Measurements from ENCODE around the gene CCSER2. TPM values are rescaled to one million over a fixed set of nuclear protein-coding genes. Genes with fewer than 3 reads are reported as not detected.

The CCSER2 gene
- total RNA-seq, 4 donors from 2014 or later, result 41.2 to 61.9 (median 47.7) TPM

GRCh38 chr10:84423719-84424118, 95.3 kb downstream of the CCSER2 start:
- TF ChIP-seq CTCF (IDR thresholded peaks at IDR 0.05), result no peak
- no peak for DNase-seq (ENCODE audit: low spot score)
- no peak for ATAC-seq (ENCODE audit: low FRiP score)

- peak; percentile 90 for ATAC-seq (ENCODE audit: low FRiP score)
- TF ChIP-seq CTCF (IDR thresholded peaks at IDR 0.05), result no peak
Observed at GRCh38 chr10:84424731-84425167, 96.4 kb downstream of the CCSER2 start.

GRCh38 chr10:84427903-84428650, 99.7 kb downstream of the CCSER2 start:
- DNase-seq (ENCODE audit: low spot score) (no peak), ATAC-seq (ENCODE audit: low FRiP score) (no peak)
- no peak for TF ChIP-seq CTCF (IDR thresholded peaks at IDR 0.05)

More at GRCh38 chr10:84424731-84425167, 96.4 kb downstream of the CCSER2 start:
- no peak for DNase-seq (ENCODE audit: low spot score)

GRCh38 chr10:84428711-84429110, 100.3 kb downstream of the CCSER2 start:
- no peak for ATAC-seq (ENCODE audit: low FRiP score)
- TF ChIP-seq CTCF (IDR thresholded peaks at IDR 0.05), result no peak
- no peak for DNase-seq (ENCODE audit: low spot score)

GRCh38 chr10:84429926-84430520, 101.6 kb downstream of the CCSER2 start:
- ATAC-seq (ENCODE audit: low FRiP score) (no peak), DNase-seq (ENCODE audit: low spot score) (peak; percentile 35)
- TF ChIP-seq CTCF (IDR thresholded peaks at IDR 0.05), result no peak

- DNase-seq (ENCODE audit: low spot score) (no peak), ATAC-seq (ENCODE audit: low FRiP score) (no peak)
- no peak for TF ChIP-seq CTCF (IDR thresholded peaks at IDR 0.05)
Observed at GRCh38 chr10:84432891-84433290, 104.5 kb downstream of the CCSER2 start.

GRCh38 chr10:84440781-84441180, 112.4 kb downstream of the CCSER2 start:
- ATAC-seq (ENCODE audit: low FRiP score), result no peak
- no peak for DNase-seq (ENCODE audit: low spot score)
- no peak for TF ChIP-seq CTCF (IDR thresholded peaks at IDR 0.05)

All from omental fat pad (tissue), 4 donors.